ENCODE results near the gene HSPD1.

DNA sequence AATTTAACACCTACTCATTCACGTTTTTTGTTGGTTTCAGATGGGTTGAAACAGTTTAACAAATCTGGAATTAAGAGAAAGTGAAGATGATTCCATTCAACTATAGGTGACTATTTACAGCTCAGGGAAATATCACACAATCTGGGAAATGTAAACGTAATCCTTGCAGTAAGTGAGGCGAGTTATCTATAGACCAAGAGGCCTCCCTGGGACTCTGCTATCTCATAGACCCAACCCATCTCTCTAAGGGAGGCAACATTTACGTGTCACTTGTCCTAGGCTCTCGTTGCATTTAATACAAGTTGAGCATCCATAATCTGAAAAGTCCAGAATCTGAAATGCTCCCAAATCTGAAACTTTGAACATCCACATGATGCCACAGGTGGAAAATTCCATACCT is 14.3 kb upstream of the HSPD1 start:
- TF ChIP-seq, protein P1, sequence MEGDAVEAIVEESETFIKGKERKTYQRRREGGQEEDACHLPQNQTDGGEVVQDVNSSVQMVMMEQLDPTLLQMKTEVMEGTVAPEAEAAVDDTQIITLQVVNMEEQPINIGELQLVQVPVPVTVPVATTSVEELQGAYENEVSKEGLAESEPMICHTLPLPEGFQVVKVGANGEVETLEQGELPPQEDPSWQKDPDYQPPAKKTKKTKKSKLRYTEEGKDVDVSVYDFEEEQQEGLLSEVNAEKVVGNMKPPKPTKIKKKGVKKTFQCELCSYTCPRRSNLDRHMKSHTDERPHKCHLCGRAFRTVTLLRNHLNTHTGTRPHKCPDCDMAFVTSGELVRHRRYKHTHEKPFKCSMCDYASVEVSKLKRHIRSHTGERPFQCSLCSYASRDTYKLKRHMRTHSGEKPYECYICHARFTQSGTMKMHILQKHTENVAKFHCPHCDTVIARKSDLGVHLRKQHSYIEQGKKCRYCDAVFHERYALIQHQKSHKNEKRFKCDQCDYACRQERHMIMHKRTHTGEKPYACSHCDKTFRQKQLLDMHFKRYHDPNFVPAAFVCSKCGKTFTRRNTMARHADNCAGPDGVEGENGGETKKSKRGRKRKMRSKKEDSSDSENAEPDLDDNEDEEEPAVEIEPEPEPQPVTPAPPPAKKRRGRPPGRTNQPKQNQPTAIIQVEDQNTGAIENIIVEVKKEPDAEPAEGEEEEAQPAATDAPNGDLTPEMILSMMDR (IDR thresholded peaks at IDR 0.05; ENCODE audit: poor library complexity, severe bottlenecking) = no peak
- no peak for TF ChIP-seq EP300 (conservative IDR thresholded peaks at IDR 0.05; ENCODE audit: poor library complexity, severe bottlenecking)

All from neural cell (in vitro differentiated cells).